ENCODE measurements around the gene GPR62.

The GPR62 gene

GRCh38 chr3:52004906-52005395 lies 49.8 kb downstream of the GPR62 start:
- no peak overlapping the region for H3K27ac ChIP-seq (ENCODE audit: low read depth, low read length)
- DNase-seq, result no peak
- H4K91ac ChIP-seq (ENCODE audit: low read depth, low read length), result no peak overlapping the region
- H3K4me2 ChIP-seq (ENCODE audit: low read length), result no peak overlapping the region
- H2BK5ac ChIP-seq (ENCODE audit: low read depth, low read length, poor library complexity), result no peak overlapping the region
- H3K4me1 ChIP-seq (ENCODE audit: control insufficient read depth in 1 of 2, insufficient read depth in 2 of 2, low read length in 2 of 2), result peaks cover 7 to 10% of the 10 kb centered on the region in 2 experiments
- H3K9ac ChIP-seq (ENCODE audit: low read length), result no peak overlapping the region
- H3K79me2 ChIP-seq (ENCODE audit: control insufficient read depth, insufficient read depth, low read length, poor library complexity), result no peaks in the 10 kb centered on the region
- no peak overlapping the region for H3K18ac ChIP-seq (ENCODE audit: low read length)
- H3K14ac ChIP-seq (ENCODE audit: low read length), result no peak overlapping the region
- H2AK5ac ChIP-seq (ENCODE audit: low read length), result no peak overlapping the region
- H2BK12ac ChIP-seq (ENCODE audit: low read length), result no peak overlapping the region
- H4K8ac ChIP-seq (ENCODE audit: low read depth, low read length), result no peak overlapping the region
- H3K4ac ChIP-seq (ENCODE audit: low read depth, low read length), result no peak overlapping the region
- no peaks in the 10 kb centered on the region for H3K27me3 ChIP-seq (ENCODE audit: insufficient read depth, low read length)
- H3K9me3 ChIP-seq (ENCODE audit: insufficient read depth, low read depth, low read length), result no peaks in the 10 kb centered on the region
- H4K12ac ChIP-seq (ENCODE audit: low read depth, low read length), result no peak overlapping the region
- no peak overlapping the region for H2AFZ ChIP-seq (ENCODE audit: insufficient read depth, low read length, poor library complexity)
- H2BK120ac ChIP-seq (ENCODE audit: insufficient read depth, low read length, poor library complexity), result no peak overlapping the region
- H3K4me3 ChIP-seq (ENCODE audit: low read depth, low read length), result no peak overlapping the region
- no CpG with 5 or more reads among the region's 4 CpGs for WGBS (ENCODE audit: extremely low coverage, insufficient coverage, insufficient read length)
- no peaks in the 10 kb centered on the region for H3K79me1 ChIP-seq (ENCODE audit: low read length)
- no peaks in the 10 kb centered on the region for H3K36me3 ChIP-seq (ENCODE audit: control insufficient read depth in 1 of 2, insufficient read depth in 2 of 2, low read length in 2 of 2)
- no peak overlapping the region for H3K23ac ChIP-seq (ENCODE audit: low read length)

- no CpG with 5 or more reads among the region's 15 CpGs for WGBS (ENCODE audit: extremely low coverage, insufficient coverage, insufficient read length)
- H4K12ac ChIP-seq (ENCODE audit: low read depth, low read length), result no peak overlapping the region
- no peaks in the 10 kb centered on the region for H3K79me1 ChIP-seq (ENCODE audit: low read length)
- no peak overlapping the region for H3K14ac ChIP-seq (ENCODE audit: low read length)
- H2BK12ac ChIP-seq (ENCODE audit: low read length), result peak overlapping the region; percentile 35
- no peak overlapping the region for H3K23ac ChIP-seq (ENCODE audit: low read length)
- no peak overlapping the region for H4K91ac ChIP-seq (ENCODE audit: low read depth, low read length)
- no peaks in the 10 kb centered on the region for H3K36me3 ChIP-seq (ENCODE audit: control insufficient read depth in 1 of 2, insufficient read depth in 2 of 2, low read length in 2 of 2)
- no peaks in the 10 kb centered on the region for H3K79me2 ChIP-seq (ENCODE audit: control insufficient read depth, insufficient read depth, low read length, poor library complexity)
- peaks cover 7 to 10% of the 10 kb centered on the region in 2 experiments for H3K4me1 ChIP-seq (ENCODE audit: control insufficient read depth in 1 of 2, insufficient read depth in 2 of 2, low read length in 2 of 2)
- H3K4me3 ChIP-seq (ENCODE audit: low read depth, low read length), result no peak overlapping the region
- no peak overlapping the region for H2BK5ac ChIP-seq (ENCODE audit: low read depth, low read length, poor library complexity)
- H3K4ac ChIP-seq (ENCODE audit: low read depth, low read length), result no peak overlapping the region
- H3K27me3 ChIP-seq (ENCODE audit: insufficient read depth, low read length), result no peaks in the 10 kb centered on the region
- H3K27ac ChIP-seq (ENCODE audit: low read depth, low read length), result no peak overlapping the region
- H3K4me2 ChIP-seq (ENCODE audit: low read length), result peak overlapping the region; percentile 13
- DNase-seq, result no peak
- H3K9me3 ChIP-seq (ENCODE audit: insufficient read depth, low read depth, low read length), result no peaks in the 10 kb centered on the region
- H2AK5ac ChIP-seq (ENCODE audit: low read length), result no peak overlapping the region
- peak overlapping the region; percentile 20 for H2AFZ ChIP-seq (ENCODE audit: insufficient read depth, low read length, poor library complexity)
- no peak overlapping the region for H4K8ac ChIP-seq (ENCODE audit: low read depth, low read length)
- no peak overlapping the region for H3K9ac ChIP-seq (ENCODE audit: low read length)
- no peak overlapping the region for H3K18ac ChIP-seq (ENCODE audit: low read length)
- no peak overlapping the region for H2BK120ac ChIP-seq (ENCODE audit: insufficient read depth, low read length, poor library complexity)
Observed at GRCh38 chr3:52005571-52005986, 50.4 kb downstream of the GPR62 start.

GRCh38 chr3:52006017-52006819 lies 51.0 kb downstream of the GPR62 start:
- Histone ChIP-seq H3K36me3 (ENCODE audit: control insufficient read depth in 1 of 2, insufficient read depth in 2 of 2, low read length in 2 of 2) (no peaks in the 10 kb centered on the region), H3K9me3 (ENCODE audit: insufficient read depth, low read depth, low read length) (no peaks in the 10 kb centered on the region), H4K8ac (ENCODE audit: low read depth, low read length) (no peak overlapping the region), H2AK5ac (ENCODE audit: low read length) (no peak overlapping the region), H2BK120ac (ENCODE audit: insufficient read depth, low read length, poor library complexity) (no peak overlapping the region), H3K4me1 (ENCODE audit: control insufficient read depth in 1 of 2, insufficient read depth in 2 of 2, low read length in 2 of 2) (peaks cover 7 to 10% of the 10 kb centered on the region in 2 experiments), H3K14ac (ENCODE audit: low read length) (no peak overlapping the region), H3K4me2 (ENCODE audit: low read length) (peak overlapping the region; percentile 13), H2BK5ac (ENCODE audit: low read depth, low read length, poor library complexity) (no peak overlapping the region), H3K27ac (ENCODE audit: low read depth, low read length) (no peak overlapping the region), H2BK12ac (ENCODE audit: low read length) (no peak overlapping the region), H3K4me3 (ENCODE audit: low read depth, low read length) (no peak overlapping the region), H3K79me1 (ENCODE audit: low read length) (no peaks in the 10 kb centered on the region), H3K18ac (ENCODE audit: low read length) (no peak overlapping the region), H3K4ac (ENCODE audit: low read depth, low read length) (no peak overlapping the region), H4K12ac (ENCODE audit: low read depth, low read length) (no peak overlapping the region), H2AFZ (ENCODE audit: insufficient read depth, low read length, poor library complexity) (no peak overlapping the region), H3K9ac (ENCODE audit: low read length) (no peak overlapping the region), H3K79me2 (ENCODE audit: control insufficient read depth, insufficient read depth, low read length, poor library complexity) (no peaks in the 10 kb centered on the region), H3K27me3 (ENCODE audit: insufficient read depth, low read length) (no peaks in the 10 kb centered on the region), H3K23ac (ENCODE audit: low read length) (no peak overlapping the region), H4K91ac (ENCODE audit: low read depth, low read length) (no peak overlapping the region)
- DNase-seq, result no peak
- WGBS (ENCODE audit: extremely low coverage, insufficient coverage, insufficient read length), result no CpG with 5 or more reads among the region's 8 CpGs

- no peaks in the 10 kb centered on the region for H3K79me2 ChIP-seq (ENCODE audit: control insufficient read depth, insufficient read depth, low read length, poor library complexity)
- WGBS (ENCODE audit: extremely low coverage, insufficient coverage, insufficient read length), result no CpG with 5 or more reads among the region's 6 CpGs
- no peak overlapping the region for H3K18ac ChIP-seq (ENCODE audit: low read length)
Observed at GRCh38 chr3:52006820-52007133, 51.6 kb downstream of the GPR62 start.

More at GRCh38 chr3:52006820-52007133, 51.6 kb downstream of the GPR62 start:
- Histone ChIP-seq H3K23ac (ENCODE audit: low read length) (no peak overlapping the region), H2AFZ (ENCODE audit: insufficient read depth, low read length, poor library complexity) (no peak overlapping the region), H3K4ac (ENCODE audit: low read depth, low read length) (no peak overlapping the region), H4K8ac (ENCODE audit: low read depth, low read length) (no peak overlapping the region), H2BK120ac (ENCODE audit: insufficient read depth, low read length, poor library complexity) (no peak overlapping the region), H3K14ac (ENCODE audit: low read length) (no peak overlapping the region), H3K27me3 (ENCODE audit: insufficient read depth, low read length) (no peaks in the 10 kb centered on the region), H3K4me2 (ENCODE audit: low read length) (no peak overlapping the region), H3K36me3 (ENCODE audit: control insufficient read depth in 1 of 2, insufficient read depth in 2 of 2, low read length in 2 of 2) (no peaks in the 10 kb centered on the region), H3K4me3 (ENCODE audit: low read depth, low read length) (no peak overlapping the region), H2BK12ac (ENCODE audit: low read length) (no peak overlapping the region), H3K9me3 (ENCODE audit: insufficient read depth, low read depth, low read length) (no peaks in the 10 kb centered on the region), H4K91ac (ENCODE audit: low read depth, low read length) (no peak overlapping the region), H3K4me1 (ENCODE audit: control insufficient read depth in 1 of 2, insufficient read depth in 2 of 2, low read length in 2 of 2) (peaks cover 7 to 10% of the 10 kb centered on the region in 2 experiments), H2AK5ac (ENCODE audit: low read length) (no peak overlapping the region), H3K9ac (ENCODE audit: low read length) (no peak overlapping the region), H3K27ac (ENCODE audit: low read depth, low read length) (no peak overlapping the region), H3K79me1 (ENCODE audit: low read length) (no peaks in the 10 kb centered on the region), H2BK5ac (ENCODE audit: low read depth, low read length, poor library complexity) (no peak overlapping the region), H4K12ac (ENCODE audit: low read depth, low read length) (no peak overlapping the region)
- DNase-seq, result no peak
